Mucosa of rectum (tissue), 2 donors: ENCODE data around the gene GSPT1.
A peak's percentile ranks its signal among the peaks of the same experiment; 100 is the strongest.
"Not testable (repeated sequence)": the region's sequence is repeated elsewhere in the genome, so short reads cannot be mapped to it uniquely, and the experiment has no call there.

Source experiments
- H3K27ac ChIP-seq, 2 donors: one replicate each; pipeline ENCODE4 v1.7.0; 2013; ENCODE audit warnings: inconsistent platforms in 2 of 2, low read depth in 2 of 2, low read length in 2 of 2
- H3K27me3 ChIP-seq, 2 donors: one replicate each; pipeline ENCODE4 v1.7.0; 2013; ENCODE audit warnings: low read length in 2 of 2; ENCODE audit not compliant: control insufficient read depth in 2 of 2, insufficient read depth in 2 of 2
- H3K36me3 ChIP-seq, 2 donors: one replicate each; pipeline ENCODE4 v1.7.0; 2013; ENCODE audit warnings: low read length in 2 of 2; ENCODE audit not compliant: control insufficient read depth in 2 of 2, insufficient read depth in 2 of 2
- H3K4me1 ChIP-seq, 2 donors: one replicate each; pipeline ENCODE4 v1.7.0; 2013; ENCODE audit warnings: low read length in 2 of 2, mild to moderate bottlenecking in 1 of 2; ENCODE audit not compliant: control insufficient read depth in 2 of 2, insufficient read depth in 2 of 2
- H3K4me3 ChIP-seq, 2 donors: one replicate each; pipeline ENCODE4 v1.7.0; 2013; ENCODE audit warnings: low read length in 2 of 2
- H3K9ac ChIP-seq, 2 donors: one replicate each; pipeline ENCODE4 v1.7.0; 2013; ENCODE audit warnings: low read length in 2 of 2, low read depth in 1 of 2, mild to moderate bottlenecking in 1 of 2
- H3K9me3 ChIP-seq, 2 donors: one replicate each; pipeline ENCODE4 v1.7.0; 2013; ENCODE audit warnings: low read length in 2 of 2; ENCODE audit not compliant: control insufficient read depth in 2 of 2
- donor health status: healthy.
- donor health status: Normal muscosa, but diverticular disease.

Gene GSPT1

DNA sequence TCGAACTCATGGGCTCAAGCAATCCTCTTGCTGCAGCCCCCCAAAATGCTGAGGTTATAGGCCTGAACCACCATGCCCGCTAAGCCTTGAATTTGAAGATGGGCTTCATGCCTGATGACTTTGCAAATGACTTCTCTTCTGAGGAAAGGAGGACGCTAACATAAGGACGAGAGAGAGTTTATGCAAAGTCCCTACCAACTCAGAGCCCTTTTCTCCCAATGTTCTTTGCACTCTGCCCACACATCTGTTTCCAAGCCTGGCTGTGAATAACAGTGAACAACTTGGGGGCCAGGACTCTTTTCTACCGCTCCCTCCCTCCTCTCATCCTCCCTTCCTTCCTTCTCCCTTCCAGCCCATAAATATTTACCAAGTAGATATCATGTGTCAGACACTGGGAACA lies 34.6 kb upstream of the GSPT1 start:
- Histone ChIP-seq H3K27ac (no peak overlapping the region), H3K4me3 (no peak overlapping the region), H3K27me3 (no peaks in the 10 kb centered on the region), H3K9me3 (no peaks in the 10 kb centered on the region), H3K36me3 (no peaks in the 10 kb centered on the region), H3K9ac (no peak overlapping the region), H3K4me1 (no peaks in the 10 kb centered on the region)

DNA sequence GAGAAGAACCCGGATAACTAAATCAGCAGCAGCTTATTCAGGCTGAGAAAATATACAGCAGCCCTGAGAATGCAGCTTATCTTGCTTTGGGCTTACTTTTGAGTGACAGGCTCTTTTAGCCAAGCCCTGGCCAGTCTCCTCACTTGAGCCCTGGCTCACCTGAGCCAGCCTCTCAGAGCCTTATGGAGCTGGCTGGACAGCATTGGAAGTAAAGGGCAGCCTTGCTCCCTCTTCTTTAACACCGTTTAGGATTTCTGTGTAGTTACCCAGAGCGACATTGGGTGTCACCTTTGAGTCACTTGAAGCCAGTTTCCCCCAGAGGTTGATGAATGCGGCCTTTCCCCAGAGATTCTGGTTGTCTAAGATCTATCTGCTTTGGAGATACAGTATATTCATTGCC lies 33.8 kb upstream of the GSPT1 start:
- no peaks in the 10 kb centered on the region for H3K36me3 ChIP-seq
- no peaks in the 10 kb centered on the region for H3K27me3 ChIP-seq
- no peak overlapping the region for H3K4me3 ChIP-seq
- H3K9me3 ChIP-seq = no peaks in the 10 kb centered on the region
- H3K9ac ChIP-seq = no peak overlapping the region
- no peak overlapping the region for H3K27ac ChIP-seq
- no peaks in the 10 kb centered on the region for H3K4me1 ChIP-seq

DNA sequence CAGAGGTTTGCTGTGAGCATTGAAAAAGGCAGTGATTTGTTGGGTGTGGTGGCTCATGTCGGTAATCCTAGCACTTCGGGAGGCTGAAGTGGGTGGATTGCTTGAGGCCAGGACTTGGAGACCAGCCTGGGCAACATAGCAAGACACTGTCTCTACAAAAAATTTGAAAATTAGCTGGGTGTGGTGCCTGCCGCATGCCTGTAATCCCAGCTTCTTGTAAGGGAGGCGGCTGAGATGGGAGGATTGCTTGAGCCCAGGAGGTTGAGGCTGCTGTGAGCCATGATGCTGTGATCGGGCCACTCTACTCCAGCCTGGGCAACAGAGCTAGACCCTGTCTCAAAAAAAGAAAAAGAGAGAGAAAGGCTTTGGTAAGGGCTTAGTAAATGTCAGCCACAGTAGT lies 33.1 kb upstream of the GSPT1 start:
- Histone ChIP-seq H3K36me3 (no peaks in the 10 kb centered on the region), H3K4me3 (no peak overlapping the region), H3K27ac (no peak overlapping the region), H3K27me3 (no peaks in the 10 kb centered on the region), H3K4me1 (no peaks in the 10 kb centered on the region), H3K9ac (no peak overlapping the region), H3K9me3 (no peaks in the 10 kb centered on the region)

DNA sequence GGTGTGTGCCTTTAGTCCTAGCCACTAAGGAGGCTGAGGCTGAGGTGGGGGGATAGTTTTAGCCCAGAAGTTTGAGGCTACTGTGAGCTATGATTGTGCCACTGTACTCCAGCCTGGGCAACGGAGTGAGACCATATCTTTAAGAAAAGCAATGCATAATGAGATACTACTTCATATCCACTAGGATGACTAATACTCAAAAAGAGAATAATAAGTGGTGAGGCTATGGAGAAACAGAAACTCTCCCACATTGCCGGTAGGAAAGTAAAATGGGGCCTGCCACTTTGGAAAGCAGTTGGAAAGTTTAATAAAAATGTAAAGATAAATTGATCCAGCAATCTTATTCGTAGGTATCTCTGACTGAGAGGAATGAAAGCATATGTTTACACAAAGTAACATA lies 30.7 kb upstream of the GSPT1 start:
- no peak overlapping the region for H3K9ac ChIP-seq
- H3K27me3 ChIP-seq = no peaks in the 10 kb centered on the region
- no peak overlapping the region for H3K27ac ChIP-seq
- H3K36me3 ChIP-seq = no peaks in the 10 kb centered on the region
- no peak overlapping the region for H3K4me3 ChIP-seq
- H3K9me3 ChIP-seq = no peaks in the 10 kb centered on the region
- H3K4me1 ChIP-seq = no peaks in the 10 kb centered on the region

DNA sequence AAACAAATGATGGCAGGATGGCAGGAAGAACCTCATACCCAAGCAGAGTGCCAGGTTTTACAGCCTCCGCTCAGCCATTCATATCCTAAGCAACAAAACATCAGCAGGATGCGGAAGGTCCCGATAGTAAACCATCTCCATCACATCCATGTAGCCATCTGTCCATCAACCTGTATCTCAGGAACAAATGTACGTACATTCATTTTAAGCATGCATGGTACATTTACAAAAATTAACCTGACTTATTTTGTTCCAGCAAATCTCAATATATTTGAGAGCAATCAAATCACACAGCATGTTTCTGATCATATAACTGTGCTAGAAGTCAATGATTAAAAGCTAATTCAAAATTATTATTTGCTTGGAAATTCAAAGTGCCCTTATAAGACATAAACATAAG lies 26.2 kb upstream of the GSPT1 start, which contains the start of gene NPIPB2:
TSS of gene NPIPB2 (minus strand) at position 101 of the 400 bp plus-strand sequence. CDS start at position 101, 0 bp downstream.
- not testable (repeated sequence) for H3K4me3 ChIP-seq, H3K9ac ChIP-seq, H3K27me3 ChIP-seq, H3K36me3 ChIP-seq, H3K9me3 ChIP-seq, H3K4me1 ChIP-seq, H3K27ac ChIP-seq

DNA sequence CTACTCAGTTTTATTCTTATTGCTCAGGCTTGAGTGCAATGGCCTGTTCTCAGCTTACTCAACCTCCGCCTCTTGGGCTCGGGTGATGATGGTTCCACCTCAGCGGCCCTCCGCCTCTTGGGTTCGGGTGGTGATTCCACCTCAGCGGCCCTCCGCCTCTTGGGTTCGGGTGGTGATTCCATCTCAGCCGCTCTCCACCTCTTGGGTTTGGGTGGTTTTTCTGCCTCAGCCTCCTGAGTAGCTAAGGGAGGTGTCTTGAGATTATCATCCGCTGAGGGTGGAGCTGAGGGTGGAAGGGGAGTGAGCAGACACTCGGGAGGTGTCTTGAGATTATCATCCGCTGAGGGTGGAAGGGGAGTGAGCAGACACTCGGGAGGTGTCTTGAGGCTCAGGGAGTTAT lies 11.6 kb upstream of the GSPT1 start:
- not testable (repeated sequence) for H3K9me3 ChIP-seq, H3K27me3 ChIP-seq, H3K4me1 ChIP-seq, H3K36me3 ChIP-seq, H3K4me3 ChIP-seq, H3K9ac ChIP-seq, H3K27ac ChIP-seq

DNA sequence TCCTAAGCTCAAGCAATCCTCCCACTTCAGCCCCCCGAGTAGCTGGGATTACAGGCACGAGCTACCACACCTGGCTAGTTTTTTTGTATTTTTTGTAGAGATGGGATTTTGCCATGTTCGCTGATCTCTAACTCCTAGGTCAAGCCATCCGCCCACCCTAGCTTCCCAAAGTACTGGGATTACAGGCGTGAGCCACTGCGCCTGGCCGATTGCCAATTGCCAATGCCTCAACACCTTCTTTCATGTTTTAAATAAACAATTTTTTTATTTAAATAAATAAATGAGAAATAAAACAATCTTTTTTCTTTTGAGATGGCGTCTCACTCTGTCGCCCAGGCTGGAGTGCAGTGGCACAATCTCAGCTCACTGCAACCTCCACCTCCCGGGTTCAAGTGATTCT lies 8.3 kb upstream of the GSPT1 start:
- H3K9me3 ChIP-seq, H3K4me3 ChIP-seq, H3K4me1 ChIP-seq: not testable (repeated sequence)

DNA sequence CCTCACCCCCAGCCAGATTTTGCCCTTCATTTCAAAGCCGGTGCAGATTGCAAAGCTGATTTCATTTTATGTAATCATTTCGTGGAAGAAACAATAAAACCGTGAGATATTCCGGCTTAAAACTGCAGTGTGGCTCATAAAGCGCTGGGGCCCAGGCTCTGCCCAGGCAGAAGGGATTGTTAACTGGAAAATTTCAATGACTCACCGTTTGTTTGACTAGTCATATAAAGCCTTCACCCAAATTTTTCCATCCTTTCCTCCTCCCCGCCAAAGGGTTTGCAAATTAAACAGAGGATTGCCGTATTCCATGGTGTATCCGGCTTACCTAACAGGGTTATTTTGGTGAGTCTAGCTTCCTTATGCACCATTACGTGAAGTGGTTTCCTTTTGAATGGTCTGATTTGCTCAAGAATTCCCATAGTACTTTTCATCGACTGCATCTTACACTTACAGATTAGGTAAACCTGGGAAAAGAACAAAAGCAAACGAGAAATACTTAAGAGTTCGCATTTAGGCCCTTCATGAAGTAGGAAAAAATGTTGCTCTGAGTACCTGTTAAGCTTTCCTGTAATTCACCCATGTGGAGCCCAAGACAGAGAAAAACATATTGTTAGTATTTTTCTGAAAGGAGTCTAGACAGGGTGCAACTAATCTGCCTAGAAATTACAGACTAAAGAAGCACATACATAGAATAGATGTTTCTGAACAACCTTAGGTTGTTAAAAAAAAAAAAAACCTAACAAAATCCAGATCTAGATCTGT lies 949 bp upstream of the GSPT1 start:
- Histone ChIP-seq H3K27me3 (no peaks in the 10 kb centered on the region), H3K9me3 (no peaks in the 10 kb centered on the region), H3K9ac (peak overlapping the region; percentile 71 to 87), H3K4me3 (peak overlapping the region; percentile 85 to 91), H3K4me1 (peaks cover 16 to 18% of the 10 kb centered on the region in 2 donors), H3K27ac (peak overlapping the region; percentile 90 to 91), H3K36me3 (no peaks in the 10 kb centered on the region)

More for the DNA sequence above, 8.3 kb upstream of the GSPT1 start:
- H3K36me3 ChIP-seq, H3K27me3 ChIP-seq, H3K27ac ChIP-seq, H3K9ac ChIP-seq: not testable (repeated sequence)

DNA sequence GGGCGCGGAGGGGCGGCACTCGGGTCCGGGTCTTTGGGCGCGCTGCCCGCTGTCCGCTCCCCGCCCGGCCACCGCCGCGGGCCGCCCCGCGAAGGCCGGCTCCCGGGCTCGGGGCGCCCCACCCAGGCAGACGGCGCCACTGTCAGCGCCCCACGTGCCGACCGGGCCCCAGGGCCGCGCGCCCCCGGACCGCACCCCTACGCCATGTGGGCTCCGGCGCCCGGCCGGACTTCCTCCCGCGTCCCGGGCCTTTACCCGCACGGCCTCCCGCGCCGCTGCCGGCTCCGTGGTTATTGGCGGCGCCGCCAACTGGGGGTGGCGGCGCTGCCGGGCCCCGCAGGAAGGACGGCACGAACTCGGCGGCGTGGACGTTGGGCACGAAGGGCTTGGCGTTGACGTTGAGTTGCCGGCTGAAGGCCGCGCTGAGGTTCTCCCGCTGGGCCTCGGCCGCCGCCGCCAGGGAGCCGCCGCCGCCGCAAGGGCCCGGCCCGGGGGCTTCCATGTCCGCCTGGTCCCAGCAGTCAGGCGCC lies 577 bp downstream of the GSPT1 start:
- peak overlapping the region; percentile 89 to 93 for H3K4me3 ChIP-seq
- peak overlapping the region; percentile 91 to 96 for H3K27ac ChIP-seq
- H3K27me3 ChIP-seq = no peaks in the 10 kb centered on the region
- no peaks in the 10 kb centered on the region for H3K9me3 ChIP-seq
- peak overlapping the region; percentile 88 to 93 for H3K9ac ChIP-seq
- H3K36me3 ChIP-seq = no peaks in the 10 kb centered on the region
- peaks cover 16 to 18% of the 10 kb centered on the region in 2 donors for H3K4me1 ChIP-seq

DNA sequence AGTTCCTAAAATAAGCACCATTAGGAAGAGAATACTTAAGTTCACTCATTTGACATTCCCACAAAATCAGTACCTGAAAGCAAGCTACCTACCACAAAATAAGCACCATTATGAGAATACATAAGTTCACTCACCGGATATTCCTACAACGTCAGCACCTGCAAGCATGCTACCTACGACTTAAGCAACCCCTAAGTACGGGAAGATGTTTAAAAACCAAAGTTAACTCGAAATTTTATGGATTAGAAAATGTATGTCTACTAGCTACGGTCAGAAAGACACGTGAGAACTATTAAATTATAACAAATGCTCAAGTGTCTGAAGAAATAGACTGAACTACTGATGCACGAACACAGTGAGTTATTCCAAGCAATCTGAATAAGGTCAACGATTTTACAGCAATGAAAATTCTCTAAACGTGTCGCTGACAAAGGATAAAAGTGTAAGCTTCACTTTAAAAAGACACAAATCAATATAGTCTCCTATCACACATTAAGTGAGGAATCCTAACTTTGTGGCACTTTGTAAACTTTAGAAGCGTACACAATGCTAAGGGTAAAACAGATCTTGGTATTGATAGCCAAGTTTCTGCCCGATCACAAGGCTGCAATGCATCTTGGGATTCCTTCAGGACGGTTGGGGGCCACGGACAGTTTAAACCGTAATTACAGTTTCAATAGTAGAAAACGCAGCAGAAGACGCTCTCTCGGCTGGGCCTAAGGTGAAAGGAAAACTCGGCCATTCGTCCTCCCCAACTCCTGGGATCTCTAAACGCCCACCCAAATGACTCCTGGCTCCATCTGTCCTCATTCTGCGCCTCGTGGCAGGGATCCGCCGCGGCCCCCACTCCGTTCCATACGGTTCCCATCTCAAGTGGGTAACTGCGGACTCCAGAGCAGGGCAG lies 1.3 kb downstream of the GSPT1 start:
- Histone ChIP-seq H3K27me3 (no peaks in the 10 kb centered on the region), H3K9me3 (no peaks in the 10 kb centered on the region), H3K9ac (peak overlapping the region; percentile 88 to 93), H3K27ac (peak overlapping the region; percentile 91 to 96), H3K4me1 (peaks cover 16 to 18% of the 10 kb centered on the region in 2 donors), H3K36me3 (no peaks in the 10 kb centered on the region), H3K4me3 (peak overlapping the region; percentile 89 to 93)
